ENCODE results near the gene CBX4.

DNA sequence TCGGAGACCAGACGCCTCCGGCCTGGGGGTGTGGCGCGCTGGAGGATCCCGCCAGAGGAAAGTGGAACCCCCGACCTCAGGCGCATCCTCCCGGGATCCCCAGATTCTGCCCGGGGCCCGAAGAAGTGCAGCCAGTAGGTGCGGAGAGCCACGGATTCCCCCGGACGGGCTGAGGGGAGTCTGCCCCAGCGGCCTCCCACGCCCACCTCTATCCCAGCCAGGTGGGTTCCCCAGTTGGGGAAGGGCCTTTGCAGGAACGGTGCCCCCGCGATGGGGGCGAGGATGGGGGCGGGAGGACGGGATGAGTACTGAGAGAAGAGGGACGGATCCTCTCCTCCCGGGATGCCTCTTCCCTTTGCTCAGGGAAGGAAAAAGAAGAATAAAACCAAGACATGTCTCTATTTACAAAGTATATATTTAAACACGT is 47.5 kb downstream of the CBX4 start:
- TF ChIP-seq, protein P1, sequence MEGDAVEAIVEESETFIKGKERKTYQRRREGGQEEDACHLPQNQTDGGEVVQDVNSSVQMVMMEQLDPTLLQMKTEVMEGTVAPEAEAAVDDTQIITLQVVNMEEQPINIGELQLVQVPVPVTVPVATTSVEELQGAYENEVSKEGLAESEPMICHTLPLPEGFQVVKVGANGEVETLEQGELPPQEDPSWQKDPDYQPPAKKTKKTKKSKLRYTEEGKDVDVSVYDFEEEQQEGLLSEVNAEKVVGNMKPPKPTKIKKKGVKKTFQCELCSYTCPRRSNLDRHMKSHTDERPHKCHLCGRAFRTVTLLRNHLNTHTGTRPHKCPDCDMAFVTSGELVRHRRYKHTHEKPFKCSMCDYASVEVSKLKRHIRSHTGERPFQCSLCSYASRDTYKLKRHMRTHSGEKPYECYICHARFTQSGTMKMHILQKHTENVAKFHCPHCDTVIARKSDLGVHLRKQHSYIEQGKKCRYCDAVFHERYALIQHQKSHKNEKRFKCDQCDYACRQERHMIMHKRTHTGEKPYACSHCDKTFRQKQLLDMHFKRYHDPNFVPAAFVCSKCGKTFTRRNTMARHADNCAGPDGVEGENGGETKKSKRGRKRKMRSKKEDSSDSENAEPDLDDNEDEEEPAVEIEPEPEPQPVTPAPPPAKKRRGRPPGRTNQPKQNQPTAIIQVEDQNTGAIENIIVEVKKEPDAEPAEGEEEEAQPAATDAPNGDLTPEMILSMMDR (IDR thresholded peaks at IDR 0.05) = no peak
- TF ChIP-seq POLR2A (IDR thresholded peaks at IDR 0.05) = no peak

Measured in thyroid gland (tissue), 4 donors.